ENCODE data around the gene TBCC.

DNA sequence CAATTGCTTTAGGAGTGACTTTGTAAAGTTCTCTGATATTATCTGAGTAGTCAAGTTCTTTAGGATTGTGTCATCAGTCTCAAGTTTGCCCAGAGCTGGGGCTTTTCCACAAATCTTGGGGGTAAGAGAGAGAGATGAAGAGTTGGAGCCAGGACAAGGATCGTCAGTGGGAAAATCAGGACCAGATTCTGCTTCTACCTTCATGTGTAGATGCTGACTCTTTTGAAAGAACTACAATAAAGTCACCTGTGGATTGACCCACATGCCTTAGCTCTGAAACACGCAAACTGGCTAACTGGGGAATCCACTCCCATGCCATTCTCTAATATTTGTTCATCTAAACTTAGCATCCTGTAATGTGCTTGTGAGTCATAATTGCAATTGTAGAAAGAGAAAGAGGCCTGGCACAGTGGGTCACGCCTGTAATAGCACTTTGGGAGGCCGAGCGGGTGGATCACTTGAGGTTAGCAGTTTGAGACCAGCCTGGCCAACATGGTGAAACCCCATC lies 20.3 kb upstream of the TBCC start:
- TF ChIP-seq POLR2A (IDR thresholded peaks at IDR 0.05; ENCODE audit: low read depth, low read length) = no peak
- no peak for TF ChIP-seq POLR2AphosphoS5 (IDR thresholded peaks at IDR 0.05; ENCODE audit: low read depth, low read length)
